ENCODE results near the gene DOCK9.

The DOCK9 gene

DNA sequence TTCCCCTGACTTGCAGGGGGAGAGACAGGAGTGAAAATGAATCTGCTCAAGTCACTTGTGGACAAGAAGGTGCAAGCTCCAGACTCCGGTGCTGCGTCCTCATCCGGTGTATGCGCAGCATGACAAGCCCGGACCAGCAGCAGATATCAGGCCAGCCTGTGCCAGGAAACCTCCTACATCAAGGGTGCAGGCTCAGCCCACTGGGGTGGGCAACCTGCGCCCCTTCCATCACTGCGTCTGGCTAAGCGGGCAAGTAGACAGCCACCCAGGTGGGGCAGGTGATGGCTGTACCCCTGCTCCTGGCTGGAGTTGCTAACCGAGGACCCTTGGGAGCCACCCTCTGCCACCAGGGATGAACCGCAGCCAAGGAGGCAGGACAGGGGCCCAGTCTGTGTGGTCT is 192.5 kb downstream of the DOCK9 start:
- no peak for DNase-seq

GRCh38 chr13:98784666-98785065 is 193.2 kb downstream of the DOCK9 start:
- DNase-seq, result no peak

GRCh38 chr13:98783856-98784478 is 193.9 kb downstream of the DOCK9 start:
- no peak for DNase-seq

- DNase-seq, result no peak
Observed at GRCh38 chr13:98782654-98783053, 195.2 kb downstream of the DOCK9 start.

- no peak for DNase-seq
Observed at GRCh38 chr13:98781905-98782304, 196.0 kb downstream of the DOCK9 start.

DNA sequence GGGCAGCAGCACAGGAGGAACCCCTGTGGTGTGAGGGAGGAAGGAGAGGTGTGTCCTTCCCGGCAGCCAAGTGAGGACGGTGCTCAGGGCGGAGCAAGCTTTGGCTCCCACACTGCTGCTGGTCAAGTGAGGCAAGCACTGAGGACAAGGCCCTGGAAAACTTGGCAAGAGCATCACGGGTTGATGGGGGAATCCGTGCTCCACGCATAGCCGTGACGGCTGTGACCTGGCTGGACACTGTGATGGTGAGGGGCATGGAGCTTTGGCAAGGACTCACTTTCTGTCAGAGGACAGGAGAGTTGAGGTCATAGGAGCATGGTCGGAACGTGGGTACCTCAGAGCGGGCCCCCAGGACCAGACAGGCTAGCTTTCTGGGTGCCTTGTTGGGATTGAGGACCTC is 196.4 kb downstream of the DOCK9 start:
- DNase-seq, result no peak

DNA sequence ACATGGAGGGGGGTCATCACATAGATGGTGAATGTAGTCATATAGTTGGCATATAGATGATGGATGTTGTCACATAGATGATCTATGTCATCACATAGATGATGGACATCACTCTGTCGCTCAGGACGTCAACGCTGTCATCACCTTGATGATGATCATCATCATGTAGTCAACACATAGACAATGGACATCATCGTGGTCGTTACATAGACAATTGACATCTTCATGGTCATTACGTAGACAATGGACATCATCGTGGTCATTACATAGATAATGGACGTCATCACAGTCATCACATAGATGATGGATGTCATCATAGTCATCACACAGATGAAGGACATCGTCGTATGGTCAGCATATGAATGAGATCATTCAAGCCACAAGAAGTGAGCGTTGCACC is 196.8 kb downstream of the DOCK9 start:
- DNase-seq, result no peak

DNA sequence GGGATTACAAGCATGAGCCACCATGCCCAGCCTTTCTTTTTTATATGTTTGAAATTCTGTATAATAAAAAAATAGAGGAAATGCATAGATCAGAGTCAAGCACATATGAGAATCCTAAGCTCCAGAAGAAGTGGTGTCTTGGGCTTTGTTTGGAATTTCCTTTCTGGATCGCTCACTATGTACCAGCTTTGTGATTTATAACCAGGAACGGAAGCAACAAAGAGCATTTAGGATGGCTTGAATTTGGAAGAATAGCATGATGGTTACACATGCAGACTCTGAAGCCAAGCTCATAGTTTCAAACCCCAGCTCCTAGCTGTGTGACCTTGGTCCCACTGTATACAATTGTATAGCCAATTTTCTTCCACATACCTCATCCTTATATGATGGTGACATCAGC is 197.4 kb downstream of the DOCK9 start:
- DNase-seq, result no peak

DNA sequence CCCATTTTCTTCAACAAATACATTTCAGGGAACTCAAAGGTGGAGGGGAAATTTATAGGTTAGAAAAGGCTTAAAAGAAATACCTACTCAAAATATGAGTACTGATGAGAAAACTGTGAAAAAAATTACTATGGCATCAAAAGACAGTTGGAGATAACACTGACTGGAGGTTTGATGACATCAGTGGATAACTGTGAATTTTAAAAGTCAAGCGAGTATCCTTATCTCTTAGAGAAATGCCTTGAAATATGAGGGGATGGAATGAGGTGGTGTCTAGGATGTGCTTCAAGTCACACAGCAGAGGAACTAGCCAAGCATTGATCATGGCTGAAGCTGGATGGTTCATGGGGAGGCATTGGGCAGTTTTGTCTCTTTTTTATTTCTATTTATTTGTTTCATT is 198.2 kb downstream of the DOCK9 start:
- no peak for DNase-seq

GRCh38 chr13:98778749-98779148 is 199.1 kb downstream of the DOCK9 start:
- DNase-seq, result no peak

DNA sequence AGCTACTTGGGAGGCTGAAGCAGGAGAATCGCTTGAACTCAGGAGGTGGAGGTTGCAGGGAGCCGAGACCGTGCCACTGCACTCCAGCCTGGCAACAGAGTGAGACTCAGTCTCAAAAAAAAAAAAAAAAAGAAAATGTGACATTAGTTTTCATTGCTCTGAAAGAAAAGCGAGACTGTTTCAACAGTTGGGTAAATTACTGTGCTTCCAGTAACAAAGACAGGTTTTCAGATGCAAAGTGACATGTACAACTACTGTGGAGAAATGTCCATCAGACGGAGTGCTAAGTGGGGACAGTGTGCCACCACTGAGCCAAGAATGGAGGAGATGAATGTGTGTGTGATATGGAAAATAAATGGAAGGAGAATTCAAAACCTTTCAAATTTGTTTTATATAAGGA is 201.2 kb downstream of the DOCK9 start:
- DNase-seq, result no peak

GRCh38 chr13:98775844-98776598 is 201.8 kb downstream of the DOCK9 start:
- DNase-seq, result peak; percentile 48

- no peak for DNase-seq
Observed at GRCh38 chr13:98775386-98775785, 202.5 kb downstream of the DOCK9 start.

GRCh38 chr13:98774776-98775175 is 203.1 kb downstream of the DOCK9 start:
- no peak for DNase-seq

DNA sequence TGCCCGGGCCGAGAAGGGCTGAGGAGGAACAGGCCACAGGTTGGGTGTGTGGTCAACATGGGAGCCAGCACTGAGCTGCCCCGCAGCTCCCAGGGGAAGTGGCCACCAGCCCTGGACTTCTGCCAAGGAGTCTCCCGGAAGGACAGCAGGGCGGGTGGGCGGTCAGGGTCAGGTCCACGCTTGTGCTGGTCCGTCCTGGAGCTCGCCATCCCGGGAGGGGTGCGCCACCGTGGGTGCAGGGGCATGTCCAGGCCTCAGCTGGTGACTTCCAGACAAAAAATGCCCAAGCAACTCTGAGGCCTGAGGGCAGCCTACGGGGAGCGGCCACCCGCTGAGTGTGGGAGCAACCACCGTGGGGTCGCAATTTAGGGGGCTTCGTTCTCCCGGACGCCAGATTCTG is 203.9 kb downstream of the DOCK9 start:
- no peak for DNase-seq

DNA sequence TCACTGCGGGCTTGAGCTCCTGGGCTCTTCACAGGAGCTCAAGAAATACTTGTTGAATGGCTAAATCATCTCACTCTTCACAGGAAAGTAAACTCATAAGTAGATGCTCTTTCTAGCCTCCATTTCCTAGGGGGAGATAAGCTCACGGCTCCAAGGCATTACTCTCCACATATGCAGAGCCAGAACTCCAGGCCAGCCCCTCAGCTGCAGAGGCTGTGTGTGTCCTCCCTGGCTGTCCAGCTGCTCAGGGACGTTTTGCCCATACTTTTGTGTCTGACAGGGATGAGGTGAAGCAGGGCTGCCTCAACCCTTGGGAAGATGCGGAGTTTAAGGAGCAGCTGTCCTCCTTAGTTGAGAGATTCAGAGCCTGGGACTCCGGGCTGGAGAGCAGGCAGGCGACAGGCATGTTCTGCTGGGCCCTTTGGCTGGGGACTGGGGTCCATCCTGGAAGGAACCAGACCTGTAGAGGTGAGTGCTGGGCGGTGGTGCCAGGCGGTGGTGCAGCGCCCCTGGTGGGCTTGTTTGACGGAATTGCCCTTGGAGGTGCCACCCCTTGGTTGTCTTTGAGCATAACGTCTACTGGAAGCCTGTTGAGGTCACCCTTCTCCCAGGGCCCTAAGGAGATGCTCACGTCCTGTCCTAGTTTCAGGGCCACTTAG is 204.9 kb downstream of the DOCK9 start:
- no peak for DNase-seq

DNA sequence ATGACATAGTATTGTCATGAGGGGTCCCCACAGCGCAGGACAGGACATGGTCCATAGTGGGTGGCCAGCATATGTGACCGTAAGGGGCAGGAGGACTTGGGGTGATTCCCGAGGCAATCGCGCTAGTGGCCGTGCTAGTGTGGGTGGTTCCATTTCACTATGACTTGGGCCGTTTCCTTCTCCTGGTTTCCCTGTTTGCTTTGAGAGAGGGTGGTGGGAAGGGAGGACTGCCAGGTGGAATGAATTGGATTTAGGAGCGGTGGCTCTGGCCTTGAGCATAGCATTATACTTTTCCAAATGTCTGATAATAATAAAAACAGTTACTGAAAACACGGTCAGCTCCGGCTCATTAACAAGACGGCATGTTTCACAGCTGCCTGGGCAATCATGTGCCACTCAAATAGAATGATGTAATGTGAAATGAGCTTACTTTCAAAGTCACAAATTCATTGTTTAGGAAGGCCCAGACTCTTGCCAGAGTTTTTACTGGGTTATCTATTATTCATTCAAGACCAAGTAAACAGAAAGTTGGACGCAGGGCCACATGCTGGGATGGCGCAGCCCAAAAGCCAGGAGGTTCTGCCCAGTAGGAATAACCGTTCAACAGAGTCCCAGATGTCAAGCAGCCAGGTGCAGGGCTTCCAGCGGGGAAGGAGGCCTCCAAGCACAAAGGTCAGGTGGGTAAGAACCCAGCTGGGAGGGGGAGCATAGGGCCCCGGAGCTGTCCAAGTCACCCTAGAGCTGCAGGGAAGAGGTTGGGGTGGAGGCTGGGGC is 205.8 kb downstream of the DOCK9 start:
- DNase-seq, result no peak

- no peak for DNase-seq
Observed at GRCh38 chr13:98769736-98770135, 208.1 kb downstream of the DOCK9 start.

- no peak for DNase-seq
Observed at GRCh38 chr13:98768522-98768921, 209.3 kb downstream of the DOCK9 start.

DNA sequence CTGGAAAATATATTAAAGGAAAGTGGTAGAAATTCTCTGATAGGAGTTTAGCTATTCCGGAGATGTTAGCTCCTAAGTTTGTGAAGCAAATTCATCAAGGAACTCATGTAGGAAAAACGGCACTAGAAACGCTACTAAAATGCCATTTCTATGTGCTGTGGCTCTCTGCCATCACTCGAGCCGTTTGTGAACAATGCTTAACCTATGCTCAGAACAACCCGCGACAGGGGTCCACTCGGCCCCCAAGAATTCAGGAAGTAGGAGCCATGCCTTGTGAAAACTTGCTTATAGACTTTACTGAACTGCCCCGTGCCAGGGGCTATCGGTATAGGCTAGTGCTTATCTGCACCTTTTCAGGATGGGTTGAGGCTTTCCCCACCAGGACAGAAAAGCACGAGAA is 211.2 kb downstream of the DOCK9 start:
- DNase-seq, result no peak

DNA sequence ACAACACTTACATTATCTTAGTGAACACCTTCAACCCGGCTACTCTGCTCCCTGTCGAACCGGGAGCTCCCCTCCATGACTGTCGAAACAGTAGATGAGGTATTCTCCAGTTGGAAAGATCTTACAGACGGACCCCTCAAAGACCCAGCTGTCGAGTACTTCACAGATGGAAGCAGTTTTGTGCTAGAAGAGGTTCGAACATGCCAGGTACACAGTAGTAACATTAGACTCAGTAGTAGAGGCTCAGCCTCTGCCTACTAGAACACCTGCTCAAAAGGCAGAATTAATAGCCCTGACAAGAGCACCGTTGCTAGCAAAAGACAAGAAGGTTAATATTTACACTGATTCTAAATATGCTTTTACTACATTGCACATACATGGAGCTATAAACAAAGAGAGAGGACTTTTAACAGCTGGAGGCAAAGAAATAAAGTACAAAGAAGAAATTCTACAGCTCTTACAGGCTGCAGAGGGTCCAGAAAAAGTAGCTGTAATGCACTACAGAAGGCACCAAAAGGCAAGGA is 211.8 kb downstream of the DOCK9 start:
- DNase-seq, result no peak

DNA sequence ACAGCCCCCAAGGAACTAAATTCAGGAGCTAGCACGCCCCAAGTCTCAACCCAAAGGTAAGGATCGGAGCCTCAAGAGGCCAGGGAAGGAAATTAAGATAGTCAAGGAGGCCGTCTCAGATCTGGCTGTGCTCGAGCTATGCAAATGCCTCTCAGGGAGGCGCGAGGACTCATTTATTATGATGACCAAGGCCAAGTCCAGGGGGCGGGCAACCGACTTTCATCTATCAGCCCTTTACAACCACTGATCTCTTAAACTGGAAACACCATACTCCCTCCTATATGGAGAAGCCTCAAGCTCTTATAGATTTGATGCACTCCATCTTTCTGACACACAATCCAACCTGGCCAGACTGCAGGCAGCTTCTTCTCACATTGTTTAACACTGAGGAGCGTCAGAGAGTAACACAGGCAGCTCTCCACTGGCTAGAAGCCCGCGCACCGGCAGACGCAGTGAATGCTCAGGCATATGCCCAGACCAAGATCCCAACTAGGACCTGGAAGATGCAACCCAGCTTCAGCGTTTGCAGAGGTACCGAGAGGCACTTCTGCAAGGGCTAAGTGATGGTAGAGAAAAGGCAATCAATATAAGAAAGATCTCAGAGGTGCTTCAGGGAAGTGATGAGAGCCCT is 215.8 kb downstream of the DOCK9 start:
- DNase-seq, result no peak
